Measurements from ENCODE around the gene MYL6. TPM values are rescaled to one million over a fixed set of nuclear protein-coding genes. Genes with fewer than 3 reads are reported as not detected.

The MYL6 gene
- total and polyA plus RNA-seq, 9 of the 15 experiments (the other 6 are each of a cell fraction or from before 2014, with no cell fraction given): 557 to 1,664 (median 958) TPM

- TF ChIP-seq ZHX1 (conservative IDR thresholded peaks at IDR 0.05; ENCODE audit: low read length) (no peak; the same call in 1 of the 2 replicates), PRPF4 (IDR thresholded peaks at IDR 0.05; ENCODE audit: insufficient read depth, low read depth, low read length, poor library complexity, severe bottlenecking) (no peak), THRA (IDR thresholded peaks at IDR 0.05) (no peak), TAF1 (IDR thresholded peaks at IDR 0.05; ENCODE audit: control insufficient read depth, extremely low read depth, insufficient read depth, low read length, severe bottlenecking) (peak; percentile 92), CBX1 (IDR thresholded peaks at IDR 0.05; ENCODE audit: low read depth) (peak; percentile 58; the same call in 1 of the 2 replicates), POLR2G (IDR thresholded peaks at IDR 0.05; ENCODE audit: low read depth, low read length) (peak; percentile 94), ZNF140 (CRISPR knock-in tag; IDR thresholded peaks at IDR 0.05) (no peak), ZNF717 (CRISPR knock-in tag; IDR thresholded peaks at IDR 0.05) (peak; percentile 49; the same call in 1 of the 2 replicates), MYBL2 (IDR thresholded peaks at IDR 0.05; ENCODE audit: low read depth) (no peak), MYBL2 (CRISPR knock-in tag; IDR thresholded peaks at IDR 0.05; ENCODE audit: borderline replicate concordance) (no peak), ZNF766 (CRISPR knock-in tag; conservative IDR thresholded peaks at IDR 0.05) (0 out of 2 replicates have a peak, but pooled peaks have one; percentile 58), ZNF696 (CRISPR knock-in tag; conservative IDR thresholded peaks at IDR 0.05) (peak; percentile 54; the same call in 1 of the 2 replicates), DIDO1 (tag; IDR thresholded peaks at IDR 0.05; ENCODE audit: low read depth) (peak; percentile 61; the same call in 1 of the 2 replicates), CHAMP1 (IDR thresholded peaks at IDR 0.05) (no peak), ZNF24 (IDR thresholded peaks at IDR 0.05) (no peak), MCM2 (IDR thresholded peaks at IDR 0.05; ENCODE audit: low read depth) (no peak), ZNF445 (CRISPR knock-in tag; IDR thresholded peaks at IDR 0.05; ENCODE audit: low read depth) (peak; percentile 85; the same call in 1 of the 2 replicates), RB1 (IDR thresholded peaks at IDR 0.05; ENCODE audit: low read depth) (peak; percentile 95), EZH2 (IDR thresholded peaks at IDR 0.05; ENCODE audit: borderline replicate concordance, low read depth, low read length) (no peak), KAT8 (IDR thresholded peaks at IDR 0.05; ENCODE audit: low read depth) (no peak), MYC (IDR thresholded peaks at IDR 0.05; ENCODE audit: low read depth, low read length) (peak; percentile 98), MYC (CRISPR knock-in tag; IDR thresholded peaks at IDR 0.05; ENCODE audit: borderline replicate concordance, low read depth) (peak; percentile 59; the same call in 1 of the 2 replicates)
Measured at GRCh38 chr12:56117778-56118687, 40.1 kb upstream of the MYL6 start, which contains the start of gene ZC3H10 (continued).

All from K562 (cell line).